HCT116 (cell line): ENCODE measurements around the gene SPSB4. TPM values are rescaled to one million over a fixed set of nuclear protein-coding genes. Genes with fewer than 3 reads are reported as not detected.

Experiments used
- ATAC-seq: fragments of 200-7000 bp; cut with Tn5 transposase; 2 replicates; pipeline ENCODE4 v1.9.1; 2020; ENCODE audit warnings: mild to moderate bottlenecking, moderate library complexity
- BruUV-seq: library from RNA; stranded (reverse); fragments of 400-500 nt; replicated peaks from 2 replicates; lab custom pipeline; 2021; lab: Mats Ljungman, UMichigan
- CTCF ChIA-PET: fragments of 300-600 bp; sonication (Branson Sonifier 250); formaldehyde crosslinking; loops from one replicate; lab custom pipeline; 2021; ENCODE audit warnings: antibody characterized with exemption; lab: Charles Lee
- POLR2A ChIA-PET: fragments of 300-600, 350-600 bp; sonication (Branson Sonifier 250); formaldehyde crosslinking; loops from one replicate; lab custom pipeline; 2021; ENCODE audit warnings: antibody characterized with exemption; lab: Charles Lee
- RAD21 ChIA-PET, 2 experiments: fragments of 300-600 bp; sonication (Branson Sonifier 250); formaldehyde crosslinking; loops; one replicate each; lab custom pipeline; 2023; ENCODE audit warnings: low total read pairs in 2 of 2; ENCODE audit not compliant: uncharacterized antibody in 2 of 2, unreplicated experiment in 2 of 2, low non-redundant PET in 1 of 2; lab: Charles Lee
- DNase-seq: peaks from one replicate; pipeline ENCODE4 v3.0.0-alpha.2; 2010; ENCODE audit warnings: low read depth, low spot score
- H2AFZ ChIP-seq: fragments of 200-600 bp; shearing (Covaris generic), sonication (generic); 2 replicates; pipeline ENCODE4 v1.6.1; 2017; ENCODE audit warnings: low read depth, mixed run types, mixed read lengths, antibody characterized with exemption, low read length; ENCODE audit not compliant: poor library complexity, severe bottlenecking
- H3K27ac ChIP-seq: 2 replicates; pipeline ENCODE4 v1.5.1; 2012; ENCODE audit warnings: low read depth, low read length
- H3K27me3 ChIP-seq: fragments of 200-600 bp; sonication (generic); 2 replicates; pipeline ENCODE4 v1.6.1; 2016; ENCODE audit warnings: mixed run types, low read length, mixed read lengths; ENCODE audit not compliant: insufficient read depth
- H3K36me3 ChIP-seq, 2 experiments: fragments of 200-500 bp in 1 of 2; fragments of 200-600 bp in 1 of 2; sonication (Bioruptor generic) in 1 of 2; sonication (generic) in 1 of 2; 2 replicates each; pipeline versions ENCODE4 v1.5.1 to v1.6.1; 2014 to 2016; ENCODE audit warnings: low read length in 2 of 2, inconsistent platforms in 1 of 2, mixed read lengths in 1 of 2, mixed run types in 1 of 2; ENCODE audit not compliant: insufficient read depth in 2 of 2, control insufficient read depth in 1 of 2
- H3K4me1 ChIP-seq, 2 experiments: fragments of 200-600 bp in 1 of 2; sonication (generic) in 1 of 2; 2 replicates each; pipeline versions ENCODE4 v1.5.1 to v1.6.1; 2012 to 2017; ENCODE audit warnings: low read length in 2 of 2, inconsistent platforms in 1 of 2, mild to moderate bottlenecking in 1 of 2, mixed read lengths in 1 of 2, mixed run types in 1 of 2, moderate library complexity in 1 of 2; ENCODE audit not compliant: insufficient read depth in 2 of 2, control insufficient read depth in 1 of 2
- H3K4me2 ChIP-seq: fragments of 200-600 bp; sonication (generic); 2 replicates; pipeline ENCODE4 v1.6.1; 2017; ENCODE audit warnings: mixed run types, low read length, mixed read lengths
- H3K4me3 ChIP-seq, 2 experiments: fragments of 200-600 bp in 1 of 2; sonication (generic) in 1 of 2; replicated peaks in 1 of 2; 2 replicates each; pipeline ENCODE4 v1.5.1; 2011 to 2016; ENCODE audit warnings: low read length in 2 of 2, control low read depth in 1 of 2, low read depth in 1 of 2, mild to moderate bottlenecking in 1 of 2, mixed read lengths in 1 of 2, mixed run types in 1 of 2
- H3K79me2 ChIP-seq: fragments of 200-600 bp; sonication (generic); 2 replicates; pipeline ENCODE4 v1.6.1; 2017; ENCODE audit warnings: mild to moderate bottlenecking, mixed run types, low read length, moderate library complexity, mixed read lengths; ENCODE audit not compliant: insufficient read depth
- H3K9ac ChIP-seq: fragments of 200-600 bp; sonication (generic); 2 replicates; pipeline ENCODE4 v1.6.1; 2016; ENCODE audit warnings: low read length, mixed read lengths
- H3K9me2 ChIP-seq: fragments of 200-600 bp; sonication (generic), shearing (Covaris generic); 2 replicates; pipeline ENCODE4 v1.6.1; 2017; ENCODE audit warnings: mixed run types, mild to moderate bottlenecking, moderate library complexity; ENCODE audit not compliant: insufficient read depth
- H3K9me3 ChIP-seq, 2 experiments: fragments of 200-500 bp in 1 of 2; fragments of 200-600 bp in 1 of 2; sonication (Bioruptor generic) in 1 of 2; sonication (generic) in 1 of 2; 2 replicates each; pipeline ENCODE4 v1.6.1; 2014 to 2017; ENCODE audit warnings: low read length in 2 of 2, mixed read lengths in 2 of 2, inconsistent platforms in 1 of 2, low read depth in 1 of 2, mild to moderate bottlenecking in 1 of 2, mixed run types in 1 of 2, moderate library complexity in 1 of 2; ENCODE audit not compliant: control insufficient read depth in 1 of 2, insufficient read depth in 1 of 2
- H4K20me1 ChIP-seq: fragments of 200-600 bp; sonication (generic), shearing (Covaris generic); 2 replicates; pipeline ENCODE4 v1.6.1; 2017; ENCODE audit warnings: mixed run types, mild to moderate bottlenecking, moderate library complexity; ENCODE audit not compliant: insufficient read depth
- EZH2 ChIP-seq: fragments of 200-600 bp; sonication (generic); IDR thresholded peaks from 2 replicates; pipeline ENCODE4 v1.6.1; 2017; ENCODE audit warnings: antibody characterized with exemption, mixed run types
- EZH2phosphoT487 ChIP-seq: fragments of 200-600 bp; IDR thresholded peaks from 2 replicates; pipeline ENCODE4 v1.6.1; 2018; ENCODE audit warnings: antibody characterized with exemption, borderline replicate concordance
- JUND ChIP-seq: IDR thresholded peaks from 2 replicates; pipeline ENCODE4 v1.6.1; 2012
- ZFX ChIP-seq: fragments of 450-650 bp; IDR thresholded peaks from 2 replicates; pipeline ENCODE4 v1.6.1; 2017
- ZNF274 ChIP-seq: fragments of 200-500 bp; sonication (Bioruptor generic); IDR thresholded peaks from 2 replicates; pipeline ENCODE4 v1.6.1; 2014; ENCODE audit warnings: mild to moderate bottlenecking, low read depth, low read length, inconsistent platforms
- intact Hi-C: fragments of 100-400 bp; cut with micrococcal nuclease; formaldehyde crosslinking; loops from 2 replicates; pipeline ENCODE4 v1.10.0; 2022
- total RNA-seq: library from RNA; stranded (reverse); gene quantifications from one replicate; pipeline ENCODE4 v1.2.1, GENCODE V29; 2021; ENCODE audit not compliant: unreplicated experiment
- TF ChIP-seq, protein P1 (sequence below): IDR thresholded peaks from 2 replicates; pipeline ENCODE4 v1.6.1; 2012
- TF ChIP-seq, protein P2 (sequence below): IDR thresholded peaks from 2 replicates; pipeline ENCODE4 v1.6.1; 2012; ENCODE audit warnings: low read depth
- TF ChIP-seq, protein P3 (sequence below), 3 experiments: fragments of 200-600 bp in 1 of 3; sonication (generic) in 1 of 3; IDR thresholded peaks in 2 of 3; conservative IDR thresholded peaks in 1 of 3; 2 replicates each; pipeline ENCODE4 v1.5.1; 2012 to 2017; ENCODE audit warnings: low read depth in 2 of 3, low read length in 2 of 3, antibody characterized with exemption in 1 of 3, borderline replicate concordance in 1 of 3, control low read depth in 1 of 3, mild to moderate bottlenecking in 1 of 3, mixed read lengths in 1 of 3, mixed run types in 1 of 3, moderate library complexity in 1 of 3; ENCODE audit not compliant: insufficient read depth in 1 of 3

SPSB4 gene
- total RNA-seq, 1 experiment from 2014 or later: 0.57 TPM

DNA sequence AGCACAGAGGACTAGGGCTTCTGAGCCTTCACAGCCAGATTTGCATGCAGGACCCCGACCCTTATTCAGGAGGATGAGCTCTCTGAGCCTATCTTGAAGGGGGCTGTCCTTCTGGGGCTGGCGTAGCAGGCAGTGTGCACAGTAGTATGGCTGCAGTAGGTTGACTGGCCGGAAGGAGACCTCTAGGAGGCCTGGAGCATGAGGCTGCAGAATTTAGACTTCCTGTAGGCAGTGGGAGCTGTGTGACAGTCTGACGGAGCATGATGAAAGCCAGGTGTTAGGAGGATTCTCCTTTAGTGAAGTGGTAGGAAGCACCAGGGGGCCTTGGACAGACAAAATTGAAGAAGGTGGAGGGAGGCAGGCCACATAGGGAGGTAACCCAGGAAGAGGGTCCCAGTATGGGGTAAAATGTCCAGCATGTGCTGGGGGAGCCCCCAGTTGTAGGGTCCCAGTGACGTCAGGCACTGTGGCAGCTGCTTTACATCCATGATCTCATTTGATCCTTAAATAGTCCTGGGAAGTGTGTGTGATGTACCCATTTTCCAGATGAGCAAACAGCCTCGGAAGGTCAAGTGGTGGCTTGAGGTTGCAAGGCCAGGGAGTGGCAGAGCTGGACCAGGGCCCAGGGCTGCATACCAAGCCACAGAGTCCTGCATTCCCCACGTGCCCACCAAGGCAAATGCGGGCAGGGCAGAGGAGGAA, 36.1 kb downstream of the SPSB4 start:
- Histone ChIP-seq H3K36me3 (no peaks in the 10 kb centered on the region), H3K4me2 (no peak overlapping the region)

More for the DNA sequence above, 36.1 kb downstream of the SPSB4 start:
- Histone ChIP-seq H3K4me3 (no peak overlapping the region), H3K9me2 (no peaks in the 10 kb centered on the region), H2AFZ (no peak overlapping the region), H3K79me2 (no peaks in the 10 kb centered on the region), H3K27me3 (no peaks in the 10 kb centered on the region; the same call in 1 of the 2 replicates), H3K4me1 (no peaks in the 10 kb centered on the region), H3K9me3 (no peaks in the 10 kb centered on the region), H3K27ac (no peak overlapping the region)
- no TSS peak for BruUV-seq
- TF ChIP-seq JUND: no peak
- TF ChIP-seq, protein P1, sequence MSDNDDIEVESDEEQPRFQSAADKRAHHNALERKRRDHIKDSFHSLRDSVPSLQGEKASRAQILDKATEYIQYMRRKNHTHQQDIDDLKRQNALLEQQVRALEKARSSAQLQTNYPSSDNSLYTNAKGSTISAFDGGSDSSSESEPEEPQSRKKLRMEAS: no peak
- TF ChIP-seq EZH2: no peak
- no peak for TF ChIP-seq EZH2phosphoT487
- TF ChIP-seq, protein P2, sequence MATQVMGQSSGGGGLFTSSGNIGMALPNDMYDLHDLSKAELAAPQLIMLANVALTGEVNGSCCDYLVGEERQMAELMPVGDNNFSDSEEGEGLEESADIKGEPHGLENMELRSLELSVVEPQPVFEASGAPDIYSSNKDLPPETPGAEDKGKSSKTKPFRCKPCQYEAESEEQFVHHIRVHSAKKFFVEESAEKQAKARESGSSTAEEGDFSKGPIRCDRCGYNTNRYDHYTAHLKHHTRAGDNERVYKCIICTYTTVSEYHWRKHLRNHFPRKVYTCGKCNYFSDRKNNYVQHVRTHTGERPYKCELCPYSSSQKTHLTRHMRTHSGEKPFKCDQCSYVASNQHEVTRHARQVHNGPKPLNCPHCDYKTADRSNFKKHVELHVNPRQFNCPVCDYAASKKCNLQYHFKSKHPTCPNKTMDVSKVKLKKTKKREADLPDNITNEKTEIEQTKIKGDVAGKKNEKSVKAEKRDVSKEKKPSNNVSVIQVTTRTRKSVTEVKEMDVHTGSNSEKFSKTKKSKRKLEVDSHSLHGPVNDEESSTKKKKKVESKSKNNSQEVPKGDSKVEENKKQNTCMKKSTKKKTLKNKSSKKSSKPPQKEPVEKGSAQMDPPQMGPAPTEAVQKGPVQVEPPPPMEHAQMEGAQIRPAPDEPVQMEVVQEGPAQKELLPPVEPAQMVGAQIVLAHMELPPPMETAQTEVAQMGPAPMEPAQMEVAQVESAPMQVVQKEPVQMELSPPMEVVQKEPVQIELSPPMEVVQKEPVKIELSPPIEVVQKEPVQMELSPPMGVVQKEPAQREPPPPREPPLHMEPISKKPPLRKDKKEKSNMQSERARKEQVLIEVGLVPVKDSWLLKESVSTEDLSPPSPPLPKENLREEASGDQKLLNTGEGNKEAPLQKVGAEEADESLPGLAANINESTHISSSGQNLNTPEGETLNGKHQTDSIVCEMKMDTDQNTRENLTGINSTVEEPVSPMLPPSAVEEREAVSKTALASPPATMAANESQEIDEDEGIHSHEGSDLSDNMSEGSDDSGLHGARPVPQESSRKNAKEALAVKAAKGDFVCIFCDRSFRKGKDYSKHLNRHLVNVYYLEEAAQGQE: no peak
- TF ChIP-seq, protein P3, sequence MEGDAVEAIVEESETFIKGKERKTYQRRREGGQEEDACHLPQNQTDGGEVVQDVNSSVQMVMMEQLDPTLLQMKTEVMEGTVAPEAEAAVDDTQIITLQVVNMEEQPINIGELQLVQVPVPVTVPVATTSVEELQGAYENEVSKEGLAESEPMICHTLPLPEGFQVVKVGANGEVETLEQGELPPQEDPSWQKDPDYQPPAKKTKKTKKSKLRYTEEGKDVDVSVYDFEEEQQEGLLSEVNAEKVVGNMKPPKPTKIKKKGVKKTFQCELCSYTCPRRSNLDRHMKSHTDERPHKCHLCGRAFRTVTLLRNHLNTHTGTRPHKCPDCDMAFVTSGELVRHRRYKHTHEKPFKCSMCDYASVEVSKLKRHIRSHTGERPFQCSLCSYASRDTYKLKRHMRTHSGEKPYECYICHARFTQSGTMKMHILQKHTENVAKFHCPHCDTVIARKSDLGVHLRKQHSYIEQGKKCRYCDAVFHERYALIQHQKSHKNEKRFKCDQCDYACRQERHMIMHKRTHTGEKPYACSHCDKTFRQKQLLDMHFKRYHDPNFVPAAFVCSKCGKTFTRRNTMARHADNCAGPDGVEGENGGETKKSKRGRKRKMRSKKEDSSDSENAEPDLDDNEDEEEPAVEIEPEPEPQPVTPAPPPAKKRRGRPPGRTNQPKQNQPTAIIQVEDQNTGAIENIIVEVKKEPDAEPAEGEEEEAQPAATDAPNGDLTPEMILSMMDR (IDR thresholded peaks at IDR 0.05 in 2 of 3, conservative IDR thresholded peaks at IDR 0.05 in 1 of 3; ENCODE audit: borderline replicate concordance in 1 of 3, insufficient read depth in 1 of 3, low read depth in 2 of 3, low read length in 2 of 3): no peak
- TF ChIP-seq ZFX: no peak
- TF ChIP-seq ZNF274: no peak
- TF ChIP-seq, all 23 proteins: peak for 0
- POLR2A ChIA-PET: no interaction called here
- H4K20me1 ChIP-seq: no peaks in the 10 kb centered on the region
- intact Hi-C loops: no loop called here
- CTCF ChIA-PET: no interaction called here
- DNase-seq: no peak
- RAD21 ChIA-PET: no interaction called here
- no peak overlapping the region for H3K9ac ChIP-seq
- no peak for ATAC-seq
